Activated naive CD4-positive, alpha-beta T cell treated with anti-CD3 and anti-CD28 coated beads, Interleukin-2, amount 50 U/mL, for 24 hours (primary cell): ENCODE data around the gene RUFY3.
"Not testable (repeated sequence)": the region's sequence is repeated elsewhere in the genome, so short reads cannot be mapped to it uniquely, and the experiment has no call there.

ENCODE experiments used
- H3K27ac Mint-ChIP-seq: one replicate; pipeline ENCODE4 v1.8.0; 2021; ENCODE audit warnings: mild to moderate bottlenecking, mixed read lengths
- H3K27me3 Mint-ChIP-seq: one replicate; pipeline ENCODE4 v1.8.0; 2021; ENCODE audit warnings: mixed read lengths
- H3K36me3 Mint-ChIP-seq: one replicate; pipeline ENCODE4 v1.8.0; 2021; ENCODE audit warnings: mixed read lengths
- H3K4me1 Mint-ChIP-seq: one replicate; pipeline ENCODE4 v1.8.0; 2021; ENCODE audit warnings: mixed read lengths
- H3K4me3 Mint-ChIP-seq: one replicate; pipeline ENCODE4 v1.8.0; 2021; ENCODE audit warnings: mild to moderate bottlenecking, mixed read lengths
- H3K9me3 Mint-ChIP-seq: one replicate; pipeline ENCODE4 v1.8.0; 2021; ENCODE audit warnings: mixed read lengths

RUFY3 gene

GRCh38 chr4:70702592-70702991 is 19.2 kb upstream of the RUFY3 start:
- H3K4me3 Mint-ChIP-seq, H3K9me3 Mint-ChIP-seq, H3K36me3 Mint-ChIP-seq, H3K27me3 Mint-ChIP-seq: not testable (repeated sequence)
- Mint-ChIP-seq H3K27ac (peak overlapping the region; percentile 43), H3K4me1 (peaks cover 30% of the 10 kb centered on the region)

DNA sequence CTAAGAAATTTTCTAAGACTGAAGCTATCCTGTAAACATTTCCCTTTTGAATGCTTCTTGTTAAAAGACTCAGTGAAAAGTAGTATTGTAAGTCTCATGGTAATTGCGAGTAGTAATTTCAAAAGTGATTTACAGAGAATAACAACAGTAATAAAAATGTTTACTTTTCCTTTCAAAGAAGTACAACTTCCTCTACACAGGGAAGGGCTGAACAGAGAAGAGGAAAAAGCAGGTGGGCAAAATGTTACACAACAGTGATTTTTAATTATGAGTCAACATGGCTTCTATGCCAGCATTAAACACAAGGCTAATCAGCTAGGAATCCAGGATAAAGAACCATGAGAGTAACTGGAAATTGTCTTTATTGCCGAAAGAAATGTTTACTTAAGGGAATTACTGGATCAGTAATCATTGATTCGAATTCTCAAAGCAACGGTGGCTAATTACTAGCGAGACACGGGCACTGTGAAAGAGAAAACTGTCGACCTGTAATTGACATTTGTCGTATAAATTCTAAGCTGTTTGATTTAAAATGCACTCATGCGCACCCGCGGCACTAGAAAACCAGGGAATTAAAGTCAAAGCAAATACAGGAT is 18.0 kb upstream of the RUFY3 start:
- Mint-ChIP-seq H3K9me3 (no peaks in the 10 kb centered on the region), H3K36me3 (no peaks in the 10 kb centered on the region), H3K4me1 (peaks cover 30% of the 10 kb centered on the region), H3K27ac (peak overlapping the region; percentile 90), H3K27me3 (no peaks in the 10 kb centered on the region), H3K4me3 (peak overlapping the region; percentile 91)

DNA sequence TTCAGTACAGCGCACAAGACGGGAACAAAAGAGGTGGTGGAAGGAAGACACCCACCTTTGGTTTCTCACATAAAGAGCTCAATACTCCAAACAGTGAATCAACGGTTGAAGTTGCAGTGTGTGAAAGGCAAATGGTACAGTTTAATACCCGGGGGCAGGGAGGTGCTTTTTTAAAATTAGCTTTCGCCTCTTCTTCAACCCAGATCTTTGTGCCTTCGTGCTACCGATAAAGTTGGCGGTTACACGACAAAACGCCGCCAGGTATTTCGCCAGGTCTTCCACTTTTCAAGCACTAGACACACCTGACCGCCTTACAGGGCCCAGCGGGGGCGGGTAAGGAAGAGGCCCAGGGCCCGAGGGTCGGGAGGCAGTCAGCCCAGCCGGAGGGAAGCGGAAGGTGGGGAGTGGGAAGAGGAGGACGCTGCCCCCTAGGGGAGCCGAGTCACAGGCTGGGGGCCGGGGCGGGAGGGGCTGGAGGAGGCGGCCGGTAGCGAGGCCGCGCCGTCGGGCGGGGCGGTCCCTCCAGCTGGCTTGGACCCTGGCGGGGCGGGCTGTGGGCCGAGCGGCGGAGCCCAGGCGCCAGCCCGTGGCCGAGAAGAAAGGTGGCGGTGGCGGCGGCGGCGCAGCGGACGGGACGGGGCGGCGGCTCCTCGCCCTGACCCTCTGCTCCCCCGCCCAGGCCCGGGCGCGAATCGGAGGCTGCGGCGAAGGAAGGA is 17.4 kb upstream of the RUFY3 start:
- Mint-ChIP-seq H3K4me1 (peaks cover 36% of the 10 kb centered on the region), H3K27me3 (no peaks in the 10 kb centered on the region), H3K9me3 (no peaks in the 10 kb centered on the region), H3K27ac (peak overlapping the region; percentile 90), H3K4me3 (peak overlapping the region; percentile 91), H3K36me3 (no peaks in the 10 kb centered on the region)

DNA sequence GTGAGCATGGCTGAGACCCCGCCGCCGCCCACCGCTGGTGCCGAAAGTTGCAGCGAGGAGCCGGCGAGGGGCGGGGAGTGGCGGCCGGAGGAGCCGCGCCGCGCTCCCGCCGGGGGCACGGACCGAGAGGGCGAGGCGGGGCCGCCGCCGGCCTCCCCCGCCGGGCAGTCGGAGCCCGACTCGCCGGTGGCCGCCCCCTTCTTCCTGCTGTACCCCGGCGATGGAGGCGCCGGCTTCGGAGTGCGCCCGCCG is 16.9 kb upstream of the RUFY3 start:
- Mint-ChIP-seq H3K27me3 (no peaks in the 10 kb centered on the region), H3K4me1 (peaks cover 41% of the 10 kb centered on the region), H3K27ac (no peak overlapping the region), H3K36me3 (no peaks in the 10 kb centered on the region), H3K4me3 (no peak overlapping the region), H3K9me3 (no peaks in the 10 kb centered on the region)

GRCh38 chr4:70705183-70706043 is 16.4 kb upstream of the RUFY3 start:
- H3K27me3 Mint-ChIP-seq: no peaks in the 10 kb centered on the region
- H3K4me1 Mint-ChIP-seq: peaks cover 44% of the 10 kb centered on the region
- no peaks in the 10 kb centered on the region for H3K9me3 Mint-ChIP-seq
- no peaks in the 10 kb centered on the region for H3K36me3 Mint-ChIP-seq
- peak overlapping the region; percentile 96 for H3K4me3 Mint-ChIP-seq
- H3K27ac Mint-ChIP-seq: peak overlapping the region; percentile 95

GRCh38 chr4:70706044-70706461 is 15.7 kb upstream of the RUFY3 start:
- H3K4me3 Mint-ChIP-seq: peak overlapping the region; percentile 96
- H3K9me3 Mint-ChIP-seq: no peaks in the 10 kb centered on the region
- no peaks in the 10 kb centered on the region for H3K27me3 Mint-ChIP-seq
- H3K27ac Mint-ChIP-seq: peak overlapping the region; percentile 95
- peaks cover 44% of the 10 kb centered on the region for H3K4me1 Mint-ChIP-seq
- no peaks in the 10 kb centered on the region for H3K36me3 Mint-ChIP-seq

GRCh38 chr4:70706516-70706915 is 15.2 kb upstream of the RUFY3 start:
- Mint-ChIP-seq H3K27me3 (no peaks in the 10 kb centered on the region), H3K4me1 (peaks cover 47% of the 10 kb centered on the region), H3K27ac (peak overlapping the region; percentile 95), H3K9me3 (no peaks in the 10 kb centered on the region), H3K36me3 (no peaks in the 10 kb centered on the region), H3K4me3 (peak overlapping the region; percentile 96)

- H3K27ac Mint-ChIP-seq: no peak overlapping the region
- peaks cover 57% of the 10 kb centered on the region for H3K4me1 Mint-ChIP-seq
- H3K27me3 Mint-ChIP-seq: no peaks in the 10 kb centered on the region
- H3K36me3 Mint-ChIP-seq: no peaks in the 10 kb centered on the region
- no peak overlapping the region for H3K4me3 Mint-ChIP-seq
- H3K9me3 Mint-ChIP-seq: no peaks in the 10 kb centered on the region
Measured at GRCh38 chr4:70709611-70710205, 12.1 kb upstream of the RUFY3 start.

- Mint-ChIP-seq H3K4me3 (no peak overlapping the region), H3K36me3 (no peaks in the 10 kb centered on the region), H3K9me3 (no peaks in the 10 kb centered on the region), H3K4me1 (peaks cover 52% of the 10 kb centered on the region), H3K27me3 (no peaks in the 10 kb centered on the region), H3K27ac (peak overlapping the region; percentile 63)
Measured at GRCh38 chr4:70711599-70711998, 10.2 kb upstream of the RUFY3 start.

DNA sequence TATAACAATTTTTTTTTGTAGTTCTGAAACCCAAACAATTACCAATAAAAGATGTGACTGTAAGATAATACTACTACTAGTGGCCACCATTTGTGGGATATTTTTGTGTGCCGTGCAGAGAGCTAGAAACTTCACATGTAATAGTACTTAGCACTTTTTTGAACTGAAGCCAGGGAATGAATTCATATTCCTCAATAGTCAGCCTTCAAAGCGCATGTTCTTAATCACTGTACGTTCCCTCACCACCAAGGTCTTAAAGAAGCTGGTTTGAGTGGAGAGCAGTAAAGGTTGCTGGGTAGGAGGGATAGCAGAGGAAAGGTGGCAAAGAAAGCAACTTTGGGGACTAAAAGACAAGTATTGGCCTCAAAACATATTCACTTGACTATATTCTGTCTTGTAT is 9.6 kb upstream of the RUFY3 start:
- H3K27me3 Mint-ChIP-seq: no peaks in the 10 kb centered on the region
- H3K4me1 Mint-ChIP-seq: peaks cover 47% of the 10 kb centered on the region
- peak overlapping the region; percentile 63 for H3K27ac Mint-ChIP-seq
- H3K36me3 Mint-ChIP-seq: no peaks in the 10 kb centered on the region
- H3K9me3 Mint-ChIP-seq: no peaks in the 10 kb centered on the region
- H3K4me3 Mint-ChIP-seq: no peak overlapping the region

DNA sequence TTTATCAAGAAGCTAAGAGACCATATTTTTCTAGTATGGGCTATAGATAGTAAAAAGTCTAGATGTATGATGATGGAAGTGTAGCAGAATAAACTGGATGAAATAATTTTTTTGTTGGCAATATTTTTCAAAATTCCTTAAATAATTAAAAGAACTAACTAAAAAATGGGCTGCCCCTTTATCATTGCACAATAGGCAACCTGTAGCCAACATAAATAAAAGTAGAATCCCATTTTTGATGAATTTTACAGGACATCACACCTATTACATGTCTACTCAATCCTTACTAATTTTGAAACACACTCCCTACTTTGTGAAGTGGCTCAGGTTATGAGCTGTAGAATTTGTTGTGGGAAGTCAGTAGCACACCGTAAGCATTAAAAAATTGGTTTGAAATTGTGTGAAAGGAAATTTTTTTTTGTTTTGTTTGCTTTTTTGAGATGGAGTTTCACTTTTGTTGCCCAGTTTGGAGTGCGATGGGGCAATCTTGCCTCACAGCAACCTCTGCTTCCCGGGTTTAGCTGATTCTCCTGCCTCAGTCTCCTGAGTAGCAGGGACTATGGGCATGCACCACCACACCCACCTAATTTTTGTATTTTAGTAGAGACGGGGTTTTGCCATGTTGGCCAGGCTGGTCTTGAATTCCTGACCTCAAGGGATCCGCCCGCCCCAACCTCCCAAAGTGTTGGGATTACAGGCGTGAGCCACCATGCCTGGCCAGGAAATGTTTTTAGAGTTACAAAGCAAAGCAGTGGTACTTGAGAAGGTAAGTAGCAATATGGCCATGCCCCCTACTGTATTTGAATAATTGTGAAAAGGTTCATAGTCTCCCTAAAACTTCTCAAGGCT is 8.9 kb upstream of the RUFY3 start:
- Mint-ChIP-seq H3K9me3 (no peaks in the 10 kb centered on the region), H3K4me3 (no peak overlapping the region), H3K4me1 (peaks cover 51% of the 10 kb centered on the region), H3K36me3 (no peaks in the 10 kb centered on the region), H3K27ac (no peak overlapping the region), H3K27me3 (no peaks in the 10 kb centered on the region)

GRCh38 chr4:70713453-70714078 is 8.2 kb upstream of the RUFY3 start:
- Mint-ChIP-seq H3K27ac (no peak overlapping the region), H3K27me3 (no peaks in the 10 kb centered on the region), H3K4me1 (peaks cover 51% of the 10 kb centered on the region), H3K36me3 (no peaks in the 10 kb centered on the region), H3K9me3 (no peaks in the 10 kb centered on the region), H3K4me3 (no peak overlapping the region)

DNA sequence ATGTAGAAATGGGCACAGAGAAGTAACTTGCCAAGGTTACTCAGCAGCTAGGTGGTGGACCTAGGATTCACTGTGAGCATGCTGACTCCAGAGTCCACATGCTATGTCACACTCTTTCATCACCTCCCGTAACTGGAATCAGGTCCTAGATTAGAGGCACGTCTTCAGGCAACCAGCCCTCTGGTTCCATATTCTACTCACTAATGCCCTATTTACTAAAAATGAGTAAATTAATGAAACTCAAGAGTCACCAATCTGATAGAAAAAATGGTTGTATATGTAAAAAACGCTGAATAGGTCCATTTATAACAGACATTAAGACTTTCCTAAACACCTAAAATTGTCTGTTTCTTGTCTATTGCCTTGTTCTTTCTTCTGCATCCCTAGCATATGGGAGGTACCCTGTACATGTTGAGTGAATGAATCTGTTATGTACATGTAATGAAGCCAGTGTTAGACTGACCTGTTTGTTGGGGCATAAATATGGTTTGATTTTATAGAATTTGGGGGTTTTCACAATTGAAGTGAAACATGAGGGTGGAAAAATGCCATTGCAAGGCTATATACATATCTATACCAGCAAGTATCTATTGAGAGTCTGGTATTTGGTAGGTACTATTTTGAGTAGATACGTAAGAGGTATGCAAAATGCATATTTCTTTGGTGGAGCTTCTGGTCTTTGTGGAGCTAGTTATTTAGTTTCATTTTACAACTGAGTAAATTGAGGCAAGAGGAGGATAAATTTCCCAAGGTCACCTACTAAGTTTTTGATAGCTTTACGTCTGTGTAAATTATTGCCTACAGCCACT is 7.5 kb upstream of the RUFY3 start:
- no peaks in the 10 kb centered on the region for H3K9me3 Mint-ChIP-seq
- no peaks in the 10 kb centered on the region for H3K36me3 Mint-ChIP-seq
- H3K4me1 Mint-ChIP-seq: peaks cover 45% of the 10 kb centered on the region
- H3K27me3 Mint-ChIP-seq: no peaks in the 10 kb centered on the region
- H3K4me3 Mint-ChIP-seq: no peak overlapping the region
- H3K27ac Mint-ChIP-seq: peak overlapping the region; percentile 73

DNA sequence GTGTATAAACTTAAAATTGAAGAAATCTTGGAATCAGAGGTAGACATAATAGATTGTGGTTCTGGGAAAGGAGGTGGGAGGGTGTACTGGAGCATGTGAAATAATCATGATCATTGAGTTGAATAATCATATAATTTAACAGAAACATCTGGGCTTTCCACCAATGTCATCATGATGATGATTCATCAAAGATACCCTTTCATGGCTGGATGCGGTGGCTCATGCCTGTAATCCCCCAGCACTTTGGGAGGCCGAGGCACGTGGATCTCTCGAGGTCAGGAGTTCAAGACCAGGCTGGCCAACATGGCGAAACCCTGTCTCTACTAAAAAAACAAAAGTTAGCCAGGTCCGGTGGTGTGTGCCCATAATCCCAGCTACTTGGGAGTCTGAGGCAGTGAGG is 6.7 kb upstream of the RUFY3 start:
- peak overlapping the region; percentile 7 for H3K4me3 Mint-ChIP-seq
- H3K27ac Mint-ChIP-seq: peak overlapping the region; percentile 17
- H3K4me1 Mint-ChIP-seq: peaks cover 37% of the 10 kb centered on the region
- H3K36me3 Mint-ChIP-seq: no peaks in the 10 kb centered on the region
- H3K27me3 Mint-ChIP-seq: no peaks in the 10 kb centered on the region
- H3K9me3 Mint-ChIP-seq: no peaks in the 10 kb centered on the region
